ENCODE data around the gene SYNGR3. TPM values are rescaled to one million over a fixed set of nuclear protein-coding genes. Genes with fewer than 3 reads are reported as not detected.

The SYNGR3 gene
- total RNA-seq, 1 donor: 2.6 TPM

DNA sequence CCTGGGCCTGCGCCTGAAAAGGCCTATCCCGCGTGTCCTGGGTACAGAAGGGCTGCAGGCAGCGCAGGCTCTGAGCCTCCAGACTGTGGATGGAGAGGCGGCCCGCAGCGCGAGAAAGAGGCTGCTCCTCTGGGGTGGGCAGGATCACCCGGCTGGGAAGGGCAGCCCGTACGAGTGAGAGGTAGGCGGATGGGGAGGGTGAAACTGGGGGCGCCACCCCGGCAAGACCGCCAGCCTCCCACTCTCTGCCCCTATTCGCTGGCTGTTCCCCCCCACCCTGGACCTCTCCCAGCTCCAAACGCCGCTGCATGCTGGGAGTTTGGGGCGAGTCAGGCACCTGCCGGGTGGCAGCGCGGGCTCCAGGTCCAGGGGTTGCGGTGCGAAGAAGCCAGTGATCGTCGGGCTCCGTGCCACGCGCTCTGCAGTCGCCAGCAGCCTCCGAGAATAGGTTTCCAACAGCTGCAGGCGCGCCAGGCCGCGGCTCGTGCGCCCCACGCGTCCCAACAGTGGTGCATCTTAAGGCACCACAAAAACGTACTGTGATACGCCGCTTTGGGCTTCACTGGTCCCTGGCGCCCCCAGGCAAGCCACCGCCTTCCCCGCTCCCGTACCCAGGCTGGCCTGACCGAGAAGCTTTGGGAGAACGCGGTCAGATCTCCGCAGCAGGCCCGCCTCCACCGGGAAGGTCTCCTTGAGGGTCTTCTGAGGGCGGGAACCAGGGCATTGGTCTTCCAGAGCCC lies 9.6 kb upstream of the SYNGR3 start:
- no peak overlapping the region for H3K4me3 ChIP-seq (ENCODE audit: low read depth, low read length)
- TF ChIP-seq, protein P1, sequence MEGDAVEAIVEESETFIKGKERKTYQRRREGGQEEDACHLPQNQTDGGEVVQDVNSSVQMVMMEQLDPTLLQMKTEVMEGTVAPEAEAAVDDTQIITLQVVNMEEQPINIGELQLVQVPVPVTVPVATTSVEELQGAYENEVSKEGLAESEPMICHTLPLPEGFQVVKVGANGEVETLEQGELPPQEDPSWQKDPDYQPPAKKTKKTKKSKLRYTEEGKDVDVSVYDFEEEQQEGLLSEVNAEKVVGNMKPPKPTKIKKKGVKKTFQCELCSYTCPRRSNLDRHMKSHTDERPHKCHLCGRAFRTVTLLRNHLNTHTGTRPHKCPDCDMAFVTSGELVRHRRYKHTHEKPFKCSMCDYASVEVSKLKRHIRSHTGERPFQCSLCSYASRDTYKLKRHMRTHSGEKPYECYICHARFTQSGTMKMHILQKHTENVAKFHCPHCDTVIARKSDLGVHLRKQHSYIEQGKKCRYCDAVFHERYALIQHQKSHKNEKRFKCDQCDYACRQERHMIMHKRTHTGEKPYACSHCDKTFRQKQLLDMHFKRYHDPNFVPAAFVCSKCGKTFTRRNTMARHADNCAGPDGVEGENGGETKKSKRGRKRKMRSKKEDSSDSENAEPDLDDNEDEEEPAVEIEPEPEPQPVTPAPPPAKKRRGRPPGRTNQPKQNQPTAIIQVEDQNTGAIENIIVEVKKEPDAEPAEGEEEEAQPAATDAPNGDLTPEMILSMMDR (IDR thresholded peaks at IDR 0.05; ENCODE audit: insufficient read depth, low read depth, low read length): no peak
- no peak for DNase-seq (ENCODE audit: low read depth)

GRCh38 chr16:1980770-1981087 lies 9.0 kb upstream of the SYNGR3 start:
- no peak for DNase-seq (ENCODE audit: low read depth)
- no peak overlapping the region for H3K4me3 ChIP-seq (ENCODE audit: low read depth, low read length)
- TF ChIP-seq, protein P1 (IDR thresholded peaks at IDR 0.05; ENCODE audit: insufficient read depth, low read depth, low read length): no peak

DNA sequence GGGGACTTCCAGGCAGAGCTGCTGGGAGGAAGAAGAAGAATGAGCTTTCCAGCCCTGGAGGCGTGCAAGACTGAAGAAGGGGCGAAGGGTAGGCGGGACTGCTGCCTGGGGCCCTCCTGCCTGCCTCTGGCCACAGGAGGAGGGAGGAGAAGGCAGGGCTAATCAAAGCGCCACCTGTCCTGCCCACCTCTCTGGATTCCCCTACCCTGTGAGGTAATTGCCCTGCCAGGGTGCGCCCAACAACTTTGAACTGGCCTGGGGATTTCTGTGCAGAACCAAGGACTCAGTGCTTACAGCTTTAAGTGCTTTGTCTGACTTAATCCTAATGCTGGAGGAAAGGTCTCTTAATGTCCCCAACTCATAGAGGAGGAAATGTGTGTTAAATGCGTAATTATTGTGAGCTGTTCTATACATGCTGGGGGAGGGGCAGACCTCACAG lies 8.4 kb upstream of the SYNGR3 start, which contains the start of gene NOXO1:
TSS of gene NOXO1 (minus strand) at position 72 of the 439 bp plus-strand sequence. CDS start 290 bp downstream, outside the sequence.
- no peak for DNase-seq (ENCODE audit: low read depth)
- TF ChIP-seq, protein P1 (IDR thresholded peaks at IDR 0.05; ENCODE audit: insufficient read depth, low read depth, low read length): no peak
- no peak within 1 kb of the TSS for H3K4me3 ChIP-seq (ENCODE audit: low read depth, low read length)

DNA sequence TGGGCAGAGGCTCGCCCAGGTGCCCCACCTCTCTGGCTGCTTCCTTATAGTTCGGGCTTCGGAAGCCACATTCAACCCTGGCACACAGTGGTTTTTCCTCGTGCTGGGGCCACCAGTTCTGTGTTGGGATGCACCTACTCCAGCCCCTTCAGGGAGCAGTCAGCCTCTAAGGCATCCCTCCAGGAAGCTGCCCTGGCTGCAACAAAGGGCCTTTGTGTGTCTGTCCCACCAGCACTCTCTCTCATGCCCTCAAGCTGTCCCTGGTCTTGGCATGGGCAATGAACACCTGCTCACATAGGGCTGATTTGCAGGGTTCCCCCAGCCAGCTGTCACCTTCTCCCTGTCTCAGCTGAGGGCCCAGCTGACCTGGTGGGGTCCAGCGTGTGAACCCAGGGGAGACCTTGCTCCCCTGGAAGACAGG lies 7.7 kb upstream of the SYNGR3 start:
- H3K4me3 ChIP-seq (ENCODE audit: low read depth, low read length): no peak overlapping the region
- TF ChIP-seq, protein P1 (IDR thresholded peaks at IDR 0.05; ENCODE audit: insufficient read depth, low read depth, low read length): no peak
- no peak for DNase-seq (ENCODE audit: low read depth)

GRCh38 chr16:1982991-1983543 lies 6.7 kb upstream of the SYNGR3 start:
- peak overlapping the region; percentile 65 for H3K4me3 ChIP-seq (ENCODE audit: low read depth, low read length)
- DNase-seq (ENCODE audit: low read depth): no peak
- TF ChIP-seq, protein P1 (IDR thresholded peaks at IDR 0.05; ENCODE audit: insufficient read depth, low read depth, low read length): peak; percentile 40

DNA sequence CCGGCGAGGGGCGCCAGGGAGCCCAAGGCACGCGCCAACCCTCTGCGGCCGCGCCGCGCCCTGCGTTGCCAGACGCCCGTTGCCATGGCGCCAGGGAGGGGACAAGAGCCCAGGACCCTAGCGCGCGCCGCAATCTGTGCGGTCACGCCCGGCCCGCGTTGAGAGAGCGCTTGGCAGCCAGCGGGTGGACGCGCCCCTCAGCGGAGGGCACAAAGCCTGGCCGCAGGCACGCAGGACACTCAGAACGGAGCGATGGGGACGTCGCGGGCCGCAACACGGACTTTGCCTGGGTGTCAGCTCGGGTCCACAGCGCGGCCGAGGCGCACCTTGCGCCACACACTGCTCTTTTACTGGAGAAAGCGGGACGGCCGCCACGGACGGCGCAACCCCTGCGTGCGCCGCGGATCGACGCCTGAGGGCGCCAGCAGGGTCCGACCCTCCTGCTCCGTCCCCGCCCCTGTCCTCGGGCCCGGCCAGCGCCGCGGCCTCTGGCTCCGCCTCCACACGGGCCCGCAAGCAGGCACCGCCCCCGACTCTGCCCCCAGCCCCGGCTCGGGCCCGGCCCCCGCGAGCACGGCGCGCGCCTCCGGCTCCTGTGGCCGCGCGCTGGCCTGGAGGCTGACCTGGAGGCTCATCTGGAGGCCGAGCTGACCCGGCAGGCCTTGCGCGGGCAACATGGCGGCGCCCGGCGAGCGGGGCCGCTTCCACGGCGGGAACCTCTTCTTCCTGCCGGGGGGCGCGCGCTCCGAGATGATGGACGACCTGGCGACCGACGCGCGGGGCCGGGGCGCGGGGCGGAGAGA lies 6.0 kb upstream of the SYNGR3 start, which contains the start of gene GFER:
TSS of gene GFER (plus strand) at position 650 of the 803 bp plus-strand sequence. CDS start at position 676, 26 bp downstream.
- TF ChIP-seq, protein P1 (IDR thresholded peaks at IDR 0.05; ENCODE audit: insufficient read depth, low read depth, low read length): peak; percentile 31
- H3K4me3 ChIP-seq (ENCODE audit: low read depth, low read length): peak within 1 kb of the TSS; percentile 75
- peak; percentile 96 for DNase-seq (ENCODE audit: low read depth)

Measured in fibroblast of villous mesenchyme (primary cell).